Dedifferentiated amniotic fluid mesenchymal stem cell (primary cell): ENCODE results near the gene ABLIM3.
"Not testable (repeated sequence)": the region's sequence is repeated elsewhere in the genome, so short reads cannot be mapped to it uniquely, and the experiment has no call there.

Source experiments
- DNase-seq: peaks from one replicate; pipeline ENCODE4 v3.0.0-alpha.2; 2016; ENCODE audit errors: extremely low spot score

The ABLIM3 gene

DNA sequence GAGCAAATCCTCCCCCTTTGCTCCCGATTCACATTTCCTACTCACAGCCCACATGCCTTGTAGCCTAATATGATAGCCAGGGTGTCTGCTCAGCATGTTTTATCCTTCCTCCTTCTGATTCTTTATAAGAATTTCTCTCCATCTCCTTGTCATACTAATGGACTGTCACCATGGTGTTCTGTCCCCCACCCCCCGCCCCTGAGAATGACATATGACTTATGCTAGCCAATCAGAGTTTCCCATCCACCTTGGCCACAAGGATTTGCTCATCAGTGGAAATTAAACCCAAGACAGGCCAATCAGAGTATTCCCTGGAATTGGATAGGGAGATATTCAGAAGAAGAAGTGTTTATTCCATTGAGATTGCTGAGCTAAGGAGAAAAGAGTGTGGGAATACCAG lies 16.0 kb downstream of the ABLIM3 start:
- no peak for DNase-seq

DNA sequence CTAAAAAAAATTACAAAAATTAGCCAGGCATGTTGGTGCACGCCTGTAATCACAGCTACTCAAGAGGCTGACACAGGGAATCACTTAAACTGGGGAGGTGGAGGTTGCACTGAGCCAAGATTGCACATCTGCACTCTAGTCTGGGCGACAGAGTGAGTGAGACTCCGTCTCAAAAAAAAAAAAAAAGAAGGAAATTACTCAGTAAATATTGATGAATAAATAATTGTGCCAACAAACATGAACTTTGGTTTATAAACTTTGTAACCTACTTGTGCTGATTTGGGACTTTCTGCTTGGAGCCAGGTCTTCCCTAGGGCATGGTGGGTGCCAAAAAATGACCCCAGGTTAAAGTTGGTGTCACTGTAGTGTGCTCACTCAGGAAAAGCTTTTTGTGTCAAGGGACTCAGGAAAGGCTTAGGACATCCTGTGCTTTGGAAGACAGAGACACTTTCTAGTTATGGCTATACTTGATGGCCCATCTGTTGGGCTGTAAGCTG lies 19.0 kb downstream of the ABLIM3 start:
- DNase-seq: no peak

DNA sequence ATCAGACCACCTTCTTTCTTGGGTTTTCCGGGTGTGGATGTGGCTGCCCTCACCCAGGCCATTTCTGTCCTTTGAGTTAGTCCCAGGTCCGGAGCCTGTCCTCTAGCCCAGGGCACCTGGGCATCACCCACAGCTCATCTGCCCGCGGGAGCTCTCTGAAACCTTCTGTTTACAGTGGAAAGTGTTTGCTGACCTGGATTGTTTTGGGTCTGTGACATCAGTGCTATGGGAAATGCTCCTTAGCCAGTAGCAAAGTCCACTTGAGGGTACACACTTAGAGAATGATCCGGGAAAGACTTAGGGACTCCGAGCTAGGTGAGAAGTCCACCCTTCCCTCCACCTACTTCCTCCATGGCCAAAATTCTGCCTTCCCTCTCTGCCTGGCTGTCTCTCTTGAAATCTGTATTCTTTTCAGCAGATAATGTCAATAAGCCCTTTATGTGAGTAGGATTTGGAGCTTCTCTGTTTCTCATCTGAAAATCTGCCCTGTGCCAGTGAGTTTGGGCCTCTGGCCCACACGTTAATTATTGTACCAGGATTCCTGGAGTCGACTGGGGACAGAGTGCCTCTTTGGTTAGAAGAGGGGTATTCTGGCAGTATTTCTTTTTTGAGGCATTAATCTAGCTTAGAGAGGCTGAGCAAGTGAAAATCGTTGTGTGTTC lies 19.9 kb downstream of the ABLIM3 start:
- no peak for DNase-seq

DNA sequence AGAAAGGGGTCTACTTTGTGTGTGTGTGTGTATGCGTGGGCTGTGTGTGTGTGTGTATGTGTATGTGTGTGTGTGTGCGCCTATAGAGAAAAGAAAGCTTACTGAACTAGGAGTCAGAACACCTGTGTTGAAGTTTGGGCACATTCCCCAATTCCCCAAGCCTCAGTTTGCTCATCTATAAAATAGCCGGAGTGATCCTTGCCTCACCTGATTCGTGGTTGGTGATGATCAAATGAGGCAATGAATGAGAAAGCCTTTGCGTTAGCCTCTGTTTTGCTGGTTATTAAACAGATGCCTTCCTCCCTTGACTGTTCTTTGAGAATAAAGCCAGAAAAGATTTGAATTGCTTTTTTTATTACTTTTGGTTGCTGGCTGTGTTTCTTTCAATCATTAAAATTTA lies 20.6 kb downstream of the ABLIM3 start:
- no peak for DNase-seq

DNA sequence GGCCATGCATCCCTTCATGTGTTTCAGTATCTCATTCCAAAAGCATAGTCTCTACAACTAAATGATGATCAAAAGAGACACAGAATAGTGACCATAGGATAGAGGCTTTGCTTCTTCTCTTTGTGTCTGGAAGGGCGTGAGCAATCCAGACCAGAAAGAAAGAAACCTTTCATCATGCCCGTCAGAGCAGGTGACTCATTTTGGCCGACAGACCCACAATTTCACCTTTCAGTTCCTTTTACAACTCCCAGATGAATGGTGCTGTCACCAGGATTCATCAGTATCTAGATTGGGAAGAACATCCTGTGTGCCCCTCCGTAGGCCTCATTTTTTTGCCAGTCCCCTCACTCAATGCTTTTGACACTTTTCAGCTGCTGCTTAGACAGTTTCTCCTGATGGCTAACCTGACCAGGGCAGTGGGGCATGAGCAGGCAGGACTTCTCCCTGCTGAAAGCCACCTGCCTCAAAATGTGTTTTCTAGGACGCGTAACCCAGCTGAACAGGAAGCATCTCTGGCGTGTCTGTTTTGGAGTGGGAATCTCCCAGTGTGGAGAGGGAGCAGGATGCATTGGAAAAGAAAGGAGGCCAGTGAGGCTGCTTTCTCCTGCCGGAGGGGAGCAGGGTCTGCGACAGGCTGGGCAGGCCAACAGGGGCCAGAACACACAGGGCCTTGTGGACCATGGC lies 21.2 kb downstream of the ABLIM3 start:
- no peak for DNase-seq

DNA sequence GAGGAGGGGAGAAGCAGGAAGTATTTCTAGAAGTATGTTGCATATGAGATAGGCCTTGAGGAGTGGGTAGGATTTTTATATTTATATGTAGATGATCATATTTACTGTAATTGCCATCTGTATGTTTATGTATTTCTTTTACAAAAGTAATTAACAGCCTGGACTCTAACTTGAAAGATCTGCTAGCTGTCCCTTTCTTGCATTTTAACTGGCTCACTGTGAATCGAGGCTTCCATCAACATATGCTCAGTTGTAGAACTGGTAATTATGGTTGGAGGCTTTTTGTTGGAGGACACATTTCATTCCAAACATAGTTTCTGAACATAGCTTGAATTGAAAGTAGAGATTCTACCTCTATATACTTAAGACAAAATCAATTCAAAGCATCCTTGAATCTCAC lies 23.4 kb downstream of the ABLIM3 start:
- DNase-seq: no peak

DNA sequence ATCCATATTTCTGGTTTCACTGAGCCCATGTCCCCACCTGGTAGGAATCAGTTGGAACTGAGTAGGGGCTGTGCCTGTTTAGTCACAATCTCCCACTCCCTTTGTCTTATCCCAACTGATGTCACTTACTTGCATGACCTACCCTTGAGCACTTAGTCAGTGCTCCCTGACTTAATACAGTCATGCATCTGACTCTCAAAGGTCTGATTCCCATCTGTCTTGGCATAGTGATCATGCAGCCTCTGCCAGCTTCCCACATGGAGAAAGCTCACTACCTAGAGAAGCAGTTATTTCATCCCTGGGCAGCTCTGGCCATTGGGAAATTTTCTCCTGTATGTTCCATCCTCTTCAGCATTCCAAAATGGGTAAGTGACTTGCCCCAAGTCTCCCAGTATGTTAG lies 24.8 kb downstream of the ABLIM3 start:
- DNase-seq: no peak

DNA sequence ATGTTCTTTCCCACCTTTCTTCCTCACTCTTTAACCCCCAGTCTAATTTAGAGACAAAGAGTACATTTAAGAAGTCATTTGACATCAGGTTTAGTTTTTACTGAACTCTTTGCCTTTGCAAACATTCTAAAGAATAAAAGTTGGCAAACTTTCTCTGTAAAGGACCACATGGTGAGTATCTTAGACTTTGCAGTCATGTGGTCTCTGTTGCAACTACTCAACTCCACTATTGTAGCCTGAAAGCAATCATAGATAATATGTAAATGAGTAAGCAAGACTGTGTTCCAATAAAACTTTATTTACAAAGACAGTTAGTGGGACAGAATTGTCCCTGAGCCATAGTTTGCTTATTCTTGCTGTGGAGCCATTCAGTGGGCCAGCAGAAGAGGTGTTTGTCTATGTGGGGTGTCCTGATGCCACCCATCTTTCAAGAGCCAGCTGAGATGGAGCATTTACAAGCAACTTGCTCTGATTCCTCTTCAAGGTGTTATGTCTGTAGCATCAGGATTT lies 25.4 kb downstream of the ABLIM3 start:
- DNase-seq: no peak

DNA sequence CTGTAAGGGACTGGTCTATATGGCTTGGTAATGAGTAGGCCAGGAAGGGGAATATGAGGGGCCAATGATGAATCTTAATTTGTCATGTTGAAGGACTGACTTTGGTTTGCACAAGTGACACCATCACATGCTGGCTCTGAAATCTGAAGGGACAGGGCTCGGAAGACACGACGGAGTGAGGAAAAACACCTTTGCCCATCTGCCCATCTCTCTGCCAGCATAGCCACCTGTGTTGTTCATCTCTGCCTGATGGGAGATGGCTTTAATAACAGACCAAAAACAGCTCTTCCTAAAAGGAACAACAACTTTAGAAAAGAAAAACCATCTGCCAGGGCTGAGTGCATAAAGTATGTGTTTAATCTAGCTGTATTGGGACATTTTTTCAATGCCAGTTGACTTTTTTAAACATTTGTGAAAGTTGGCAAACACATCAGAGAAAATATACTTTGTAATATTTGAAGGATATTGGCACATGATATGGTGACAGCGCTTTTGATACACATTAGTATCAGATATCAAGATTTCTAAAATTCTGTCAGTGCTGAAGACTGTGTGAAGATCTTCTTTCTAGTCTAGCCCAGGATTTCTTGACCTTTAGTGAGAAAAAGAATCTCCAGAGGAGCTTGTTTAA lies 27.1 kb downstream of the ABLIM3 start:
- DNase-seq: no peak

DNA sequence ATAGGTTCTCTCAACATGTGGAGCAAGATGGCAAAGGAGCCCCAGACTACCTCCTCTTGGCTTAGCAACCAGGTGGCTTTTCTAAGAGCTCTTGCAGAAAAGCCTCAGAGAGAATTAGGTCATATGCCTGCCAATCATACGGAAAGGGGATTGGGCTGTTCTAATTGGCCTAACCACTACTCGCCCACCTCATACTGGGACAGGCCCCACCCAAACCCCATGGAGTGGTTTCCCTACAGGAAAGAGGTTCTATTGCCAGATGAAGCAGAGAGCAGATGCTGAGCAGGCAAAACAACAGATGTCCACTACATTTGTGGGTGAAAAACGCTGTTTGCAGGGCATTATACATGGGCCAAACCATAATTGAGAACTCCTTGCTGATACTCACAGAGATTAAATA lies 29.0 kb downstream of the ABLIM3 start:
- DNase-seq: no peak

DNA sequence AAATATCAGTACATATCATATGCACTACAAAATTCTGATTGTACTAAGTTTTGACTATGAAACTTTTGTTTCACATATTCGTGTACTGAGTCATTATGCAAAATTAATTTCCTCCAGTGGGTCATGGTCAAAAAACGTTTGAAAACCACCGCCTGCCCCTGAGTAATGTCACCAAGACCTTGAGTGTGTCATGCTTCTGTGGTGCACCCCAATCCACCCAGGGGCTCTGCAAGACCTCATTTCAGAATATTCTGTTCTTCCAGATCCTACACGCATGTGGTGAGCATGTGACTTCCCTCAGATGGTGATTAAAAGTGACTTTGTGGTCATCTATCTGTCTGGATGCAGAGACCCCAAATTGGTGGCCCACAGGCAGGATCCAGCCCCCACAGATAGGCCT lies 31.0 kb downstream of the ABLIM3 start:
- peak; percentile 68 for DNase-seq

DNA sequence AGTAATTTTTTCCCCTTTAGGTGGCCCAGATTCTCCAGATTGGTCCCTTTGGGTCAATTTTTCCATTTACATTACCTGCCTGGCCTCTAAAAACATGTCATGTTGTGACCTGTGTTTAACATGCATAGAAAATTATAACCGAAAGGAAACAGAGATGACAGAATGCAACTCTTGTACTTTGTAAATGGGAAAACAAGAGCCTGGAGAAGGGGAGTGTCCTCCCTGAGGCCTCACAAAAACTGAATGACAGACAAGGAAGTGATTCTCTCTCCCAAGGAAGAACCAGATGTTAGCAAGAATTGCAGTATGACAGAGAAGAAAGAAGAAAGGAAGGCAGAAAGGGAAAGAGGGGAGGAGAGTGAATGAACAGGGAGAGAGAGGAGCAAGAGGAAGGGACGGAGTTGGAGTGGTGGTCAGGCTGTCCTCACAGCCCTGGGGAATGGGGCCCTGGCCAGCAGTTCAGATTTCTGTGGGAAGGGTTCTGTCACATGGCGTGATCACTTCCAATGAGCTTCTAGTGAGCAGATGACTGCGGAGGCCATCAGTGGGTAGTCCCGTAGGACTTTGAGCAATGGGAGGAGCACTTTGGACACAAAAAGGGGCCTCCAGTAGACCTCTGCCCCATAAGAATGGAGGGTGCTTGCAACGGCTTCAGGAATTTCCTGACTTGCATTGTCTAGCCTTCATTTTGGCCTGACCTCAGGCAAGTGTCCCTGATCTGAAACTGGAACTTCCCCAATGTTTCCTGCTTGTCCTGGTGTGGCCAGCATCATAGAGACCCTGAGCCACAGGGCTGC lies 31.6 kb downstream of the ABLIM3 start:
- no peak for DNase-seq

DNA sequence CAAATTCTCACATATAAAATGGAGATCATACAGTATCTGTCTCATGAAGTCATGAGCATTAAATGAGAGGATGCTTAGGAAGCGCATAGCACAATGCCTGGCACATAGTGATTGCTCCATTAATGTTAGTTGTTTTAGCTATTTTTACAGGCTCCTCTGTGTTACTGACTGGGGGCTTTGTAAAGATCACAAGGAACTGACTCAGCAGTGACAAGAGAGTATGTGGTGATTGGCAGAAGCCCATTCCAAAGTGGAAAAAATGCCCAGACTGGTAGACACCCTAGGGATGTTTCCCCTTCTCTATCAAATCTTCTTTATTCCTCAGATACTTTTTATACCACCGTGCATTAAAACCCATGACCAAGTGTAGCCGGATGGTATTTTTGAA lies 33.5 kb downstream of the ABLIM3 start:
- DNase-seq: no peak

DNA sequence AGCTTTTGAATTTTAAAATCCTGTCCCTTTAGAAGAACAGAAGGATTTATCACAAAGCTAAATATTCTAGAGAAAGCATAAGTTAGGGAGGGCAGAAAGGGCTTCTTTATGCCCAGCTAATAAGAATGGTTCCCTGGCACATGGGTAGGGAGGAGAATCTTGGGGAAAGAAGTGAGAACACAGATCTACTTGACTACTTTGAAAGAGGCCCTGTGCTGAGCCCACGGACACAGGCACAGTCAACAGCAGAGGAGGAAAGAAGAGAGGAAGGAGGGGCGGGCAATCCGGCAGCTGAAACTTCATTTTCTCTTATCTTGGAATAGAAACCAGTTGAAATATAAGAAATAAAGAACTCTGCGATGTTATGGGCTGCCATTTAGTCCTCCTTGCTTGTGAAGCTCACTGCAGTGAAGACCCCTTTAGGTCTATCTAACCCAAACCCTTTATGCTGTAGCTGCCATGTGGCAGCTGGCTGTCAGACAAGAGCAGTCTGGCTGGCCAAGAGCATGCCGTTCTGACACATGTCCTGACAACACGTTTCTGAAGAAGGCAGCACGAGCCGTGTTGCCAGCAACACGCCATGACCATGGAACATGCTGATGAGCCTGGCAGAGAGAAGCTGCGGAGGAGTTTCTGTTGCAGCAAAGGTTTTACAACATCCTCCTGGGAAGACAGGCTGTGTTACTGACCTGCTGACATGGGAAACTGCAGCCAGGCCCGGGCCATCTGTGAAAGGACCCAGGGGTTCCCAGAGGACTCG lies 34.2 kb downstream of the ABLIM3 start:
- DNase-seq: no peak

DNA sequence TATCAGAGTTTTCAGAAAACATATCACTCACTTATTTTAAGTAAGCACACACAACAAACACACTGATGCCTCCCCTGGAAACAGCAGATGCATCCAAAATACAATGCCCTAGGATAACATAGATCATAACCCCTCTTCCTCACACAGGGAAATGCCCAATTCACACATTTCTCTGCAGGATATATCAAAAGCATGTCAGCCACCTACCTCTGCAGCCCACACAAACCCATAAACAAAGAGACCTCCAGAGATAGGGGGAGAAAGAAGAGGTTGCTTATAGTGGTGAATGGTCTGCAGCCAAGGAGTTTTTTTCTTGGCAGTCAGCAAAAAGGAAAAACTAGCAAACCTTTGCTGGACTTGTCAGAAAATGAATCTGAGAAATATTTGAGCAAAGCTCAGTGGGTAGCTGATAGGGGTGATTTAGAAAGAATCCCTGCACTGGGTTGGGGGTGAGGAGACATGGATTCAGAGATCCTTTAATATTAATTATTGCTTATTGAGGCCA lies 36.1 kb downstream of the ABLIM3 start:
- no peak for DNase-seq

DNA sequence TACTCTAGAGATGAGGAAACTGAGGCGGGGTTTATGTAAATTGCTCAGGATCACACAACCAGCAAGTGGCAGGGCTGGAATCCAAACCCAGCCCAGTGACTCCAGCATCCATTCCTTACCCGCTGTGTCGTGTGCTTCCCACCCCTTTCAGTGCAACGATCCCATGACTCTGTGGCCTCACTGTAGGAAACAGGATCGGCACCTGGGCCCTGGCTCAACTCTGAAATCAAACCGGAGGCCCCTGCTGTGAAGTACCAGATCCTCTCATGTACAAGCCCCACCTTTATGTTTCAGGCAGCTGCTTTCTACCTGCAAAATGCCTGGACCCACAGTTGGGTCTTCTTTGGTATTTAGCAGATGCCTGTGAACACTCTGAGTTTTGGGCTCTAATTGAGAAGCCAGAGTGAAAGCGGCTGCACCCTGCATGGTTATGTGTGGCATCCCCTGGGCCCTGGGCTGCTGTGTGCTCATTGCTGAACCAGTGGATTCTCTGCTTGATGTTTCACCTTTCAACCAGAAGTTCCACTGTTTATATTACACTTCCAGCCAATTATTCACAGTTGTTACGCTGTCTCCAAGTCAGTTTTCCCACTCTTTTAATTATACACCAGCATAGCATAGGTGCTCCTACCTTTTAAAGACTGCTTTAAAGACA lies 36.7 kb downstream of the ABLIM3 start:
- no peak for DNase-seq

DNA sequence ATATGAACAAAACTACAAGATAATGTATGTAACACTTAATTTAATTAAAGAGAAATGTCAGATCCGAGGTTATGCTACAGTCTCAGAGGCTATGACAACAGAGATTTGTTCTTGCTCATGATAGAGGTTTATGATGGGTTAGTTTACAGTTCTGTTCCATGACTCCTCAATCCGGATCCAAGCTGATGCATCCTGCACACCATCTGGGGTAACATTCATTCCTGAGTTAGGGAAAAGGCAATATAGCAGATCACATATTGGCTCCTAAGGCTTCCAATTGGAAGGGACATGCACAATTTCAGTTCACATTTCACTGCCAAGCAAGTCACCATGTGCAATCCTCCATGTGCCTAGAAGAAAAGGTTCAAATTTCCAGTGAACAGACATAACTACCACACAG lies 40.4 kb downstream of the ABLIM3 start:
- DNase-seq: no peak

DNA sequence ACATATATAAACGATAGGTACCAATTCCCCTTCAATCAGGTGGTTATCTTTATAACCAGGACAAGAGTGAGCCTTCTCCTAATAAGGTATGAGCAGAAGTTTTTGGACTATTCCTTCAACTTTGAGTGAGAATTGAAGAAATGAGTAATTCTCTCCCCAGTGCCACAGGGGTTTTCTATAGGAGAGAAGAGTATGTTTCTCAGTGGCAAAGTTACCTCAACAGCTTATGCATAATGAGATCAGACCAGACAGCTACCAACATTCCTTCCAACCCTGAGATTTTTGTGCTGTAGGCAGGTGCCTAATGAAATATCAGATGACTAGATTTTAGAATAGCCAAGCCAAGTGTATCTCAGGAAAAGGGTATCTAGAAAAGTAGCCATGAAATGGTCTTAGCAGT lies 40.9 kb downstream of the ABLIM3 start:
- no peak for DNase-seq

DNA sequence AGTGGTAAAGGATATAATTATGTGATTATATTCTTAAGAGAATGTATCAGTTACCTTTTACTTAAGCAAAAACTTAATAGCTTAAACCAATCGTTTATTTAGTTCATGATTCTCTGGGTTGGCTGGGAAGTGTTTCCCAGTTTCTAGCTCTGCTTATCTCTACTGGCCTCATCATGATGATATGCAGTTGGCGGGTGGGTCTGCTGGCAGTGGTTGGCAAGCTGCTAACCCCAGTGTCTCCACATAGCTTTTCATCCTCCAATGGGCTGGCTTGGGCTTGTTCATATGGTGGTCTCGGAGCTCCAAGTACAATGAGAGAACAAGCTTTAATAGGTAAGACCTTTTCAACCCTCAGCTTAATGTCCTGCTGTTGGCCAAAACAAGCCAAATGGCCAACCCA lies 43.8 kb downstream of the ABLIM3 start:
- DNase-seq: no peak

DNA sequence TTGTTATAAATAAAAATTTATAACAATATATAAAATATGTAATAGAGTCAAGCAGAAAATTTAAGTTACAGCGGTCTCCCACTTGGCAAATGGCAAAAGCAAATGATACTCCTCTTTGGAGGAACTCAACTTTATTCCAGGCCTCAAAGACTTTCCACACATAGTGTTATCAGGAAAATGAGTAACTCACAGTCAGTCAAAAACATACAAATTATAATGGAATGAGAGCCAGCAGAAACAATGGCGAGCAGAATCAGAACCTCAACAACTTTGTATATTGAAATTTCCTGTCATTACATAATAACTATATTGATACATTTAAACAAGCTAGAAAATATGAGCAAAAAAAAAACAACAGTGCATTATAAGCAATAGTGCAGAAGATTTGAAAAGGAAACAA lies 45.2 kb downstream of the ABLIM3 start:
- DNase-seq: no peak

DNA sequence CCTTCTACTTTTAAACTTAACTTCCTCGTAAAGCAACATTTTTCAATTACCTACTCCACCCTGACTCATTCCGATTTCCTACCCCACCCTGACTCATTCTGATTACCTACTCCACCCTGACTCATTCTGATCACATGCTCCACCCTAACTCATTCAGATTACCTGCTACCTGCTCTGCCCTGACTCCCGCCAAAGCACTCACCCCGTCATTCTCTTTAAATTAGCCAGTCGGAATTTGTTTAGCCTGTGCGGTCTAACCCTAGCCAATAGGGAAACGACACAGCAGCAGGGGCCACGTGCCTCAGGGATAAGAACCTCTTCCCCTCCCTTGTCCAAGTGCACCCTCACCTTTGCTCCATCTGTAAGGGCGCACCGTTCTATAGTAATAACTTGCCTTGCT lies 46.3 kb downstream of the ABLIM3 start:
- not testable (repeated sequence) for DNase-seq
